ENCODE measurements around the gene NSMCE3. TPM values are rescaled to one million over a fixed set of nuclear protein-coding genes. Genes with fewer than 3 reads are reported as not detected.

Gene NSMCE3
- total RNA-seq, 1 experiment from 2014 or later = 8.0 TPM

DNA sequence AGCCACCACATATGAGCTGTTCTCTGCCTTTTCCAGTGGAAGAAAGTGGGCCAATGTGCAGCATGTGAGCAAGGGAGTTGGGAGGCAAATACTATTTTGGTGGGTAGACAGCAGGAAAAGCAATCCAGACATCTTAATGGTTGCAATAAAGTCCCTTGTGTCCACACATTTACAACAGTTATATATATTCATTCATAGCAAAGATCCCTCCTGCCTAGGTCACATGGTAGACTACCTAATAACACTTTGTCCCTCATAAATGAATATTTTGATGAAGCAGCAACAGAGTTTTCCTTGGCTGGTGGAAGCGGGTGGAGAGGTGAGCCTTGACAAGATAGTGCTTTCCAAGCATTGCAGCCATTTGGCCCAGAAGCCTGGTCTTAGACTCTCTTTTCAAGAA, 6.2 kb upstream of the NSMCE3 start:
- ChIA-PET CTCF (no interaction called here), POLR2A (ENCODE audit: unreplicated experiment) (no interaction called here)
- Histone ChIP-seq H3K79me2 (ENCODE audit: low read length) (no peaks in the 10 kb centered on the region), H4K20me1 (ENCODE audit: low read length) (no peaks in the 10 kb centered on the region), H3K4me2 (ENCODE audit: low read length) (no peak overlapping the region), H3F3A (ENCODE audit: low read length, unreplicated experiment) (no peaks in the 10 kb centered on the region), H3K27me3 (ENCODE audit: low read length) (no peaks in the 10 kb centered on the region), H3K9me3 (ENCODE audit: low read length) (no peaks in the 10 kb centered on the region), H3K4me3 (ENCODE audit: low read length) (no peak overlapping the region), H3K27ac (ENCODE audit: low read length) (no peak overlapping the region), H2AFZ (ENCODE audit: low read length) (no peak overlapping the region), H3K9me2 (replicated peaks; ENCODE audit: low read length) (no peaks in the 10 kb centered on the region), H3K4me1 (ENCODE audit: insufficient read depth, low read length) (peaks cover 14% of the 10 kb centered on the region), H3K36me3 (ENCODE audit: low read depth, low read length) (no peaks in the 10 kb centered on the region), H3K9ac (ENCODE audit: low read length) (no peak overlapping the region)
- DNase-seq = no peak
- intact Hi-C loops (cut with micrococcal nuclease) = no loop called here
- BruUV-seq (replicated peaks) = no TSS peak
- TF ChIP-seq EZH2phosphoT487 (IDR thresholded peaks at IDR 0.05; ENCODE audit: borderline replicate concordance, low read length) (no peak), EZH2 (IDR thresholded peaks at IDR 0.05; ENCODE audit: low read length, unreplicated experiment) (no peak)
- TF ChIP-seq, protein P1, sequence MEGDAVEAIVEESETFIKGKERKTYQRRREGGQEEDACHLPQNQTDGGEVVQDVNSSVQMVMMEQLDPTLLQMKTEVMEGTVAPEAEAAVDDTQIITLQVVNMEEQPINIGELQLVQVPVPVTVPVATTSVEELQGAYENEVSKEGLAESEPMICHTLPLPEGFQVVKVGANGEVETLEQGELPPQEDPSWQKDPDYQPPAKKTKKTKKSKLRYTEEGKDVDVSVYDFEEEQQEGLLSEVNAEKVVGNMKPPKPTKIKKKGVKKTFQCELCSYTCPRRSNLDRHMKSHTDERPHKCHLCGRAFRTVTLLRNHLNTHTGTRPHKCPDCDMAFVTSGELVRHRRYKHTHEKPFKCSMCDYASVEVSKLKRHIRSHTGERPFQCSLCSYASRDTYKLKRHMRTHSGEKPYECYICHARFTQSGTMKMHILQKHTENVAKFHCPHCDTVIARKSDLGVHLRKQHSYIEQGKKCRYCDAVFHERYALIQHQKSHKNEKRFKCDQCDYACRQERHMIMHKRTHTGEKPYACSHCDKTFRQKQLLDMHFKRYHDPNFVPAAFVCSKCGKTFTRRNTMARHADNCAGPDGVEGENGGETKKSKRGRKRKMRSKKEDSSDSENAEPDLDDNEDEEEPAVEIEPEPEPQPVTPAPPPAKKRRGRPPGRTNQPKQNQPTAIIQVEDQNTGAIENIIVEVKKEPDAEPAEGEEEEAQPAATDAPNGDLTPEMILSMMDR (conservative IDR thresholded peaks at IDR 0.05; ENCODE audit: low read depth, low read length) = no peak
- ATAC-seq = no peak

DNA sequence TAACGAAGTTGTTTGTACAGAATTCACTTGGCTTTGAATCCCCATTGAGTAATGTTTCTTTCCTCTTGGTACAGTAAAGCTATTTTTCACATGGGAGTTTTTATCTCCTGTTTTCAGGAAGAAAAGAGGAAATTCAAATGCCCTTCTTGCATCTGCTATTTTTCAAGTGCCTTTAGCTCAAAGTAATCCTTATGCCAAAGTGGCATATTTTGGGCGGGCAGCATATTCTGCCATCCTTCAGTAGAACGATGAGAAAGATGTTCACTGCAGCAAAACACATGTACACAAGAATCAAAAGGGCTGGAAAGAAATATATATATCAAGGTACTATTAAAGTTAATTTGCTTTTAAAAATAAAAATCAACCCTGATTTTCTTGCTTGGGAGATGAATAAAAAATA, 5.3 kb upstream of the NSMCE3 start:
- Histone ChIP-seq H3K79me2 (ENCODE audit: low read length) (no peaks in the 10 kb centered on the region), H3F3A (ENCODE audit: low read length, unreplicated experiment) (no peaks in the 10 kb centered on the region), H2AFZ (ENCODE audit: low read length) (no peak overlapping the region), H3K4me2 (ENCODE audit: low read length) (no peak overlapping the region), H3K4me1 (ENCODE audit: insufficient read depth, low read length) (peaks cover 22% of the 10 kb centered on the region), H3K27me3 (ENCODE audit: low read length) (no peaks in the 10 kb centered on the region), H3K9ac (ENCODE audit: low read length) (no peak overlapping the region), H3K9me2 (replicated peaks; ENCODE audit: low read length) (no peaks in the 10 kb centered on the region), H4K20me1 (ENCODE audit: low read length) (no peaks in the 10 kb centered on the region), H3K36me3 (ENCODE audit: low read depth, low read length) (no peaks in the 10 kb centered on the region), H3K9me3 (ENCODE audit: low read length) (no peaks in the 10 kb centered on the region), H3K4me3 (ENCODE audit: low read length) (no peak overlapping the region), H3K27ac (ENCODE audit: low read length) (no peak overlapping the region)
- ChIA-PET POLR2A (ENCODE audit: unreplicated experiment) (no interaction called here), CTCF (no interaction called here)
- no peak for TF ChIP-seq EZH2phosphoT487 (IDR thresholded peaks at IDR 0.05; ENCODE audit: borderline replicate concordance, low read length)
- TF ChIP-seq, protein P1 (conservative IDR thresholded peaks at IDR 0.05; ENCODE audit: low read depth, low read length) = no peak
- TF ChIP-seq EZH2 (IDR thresholded peaks at IDR 0.05; ENCODE audit: low read length, unreplicated experiment) = no peak
- DNase-seq = no peak
- intact Hi-C loops (cut with micrococcal nuclease) = no loop called here
- no TSS peak for BruUV-seq (replicated peaks)
- no peak for ATAC-seq

DNA sequence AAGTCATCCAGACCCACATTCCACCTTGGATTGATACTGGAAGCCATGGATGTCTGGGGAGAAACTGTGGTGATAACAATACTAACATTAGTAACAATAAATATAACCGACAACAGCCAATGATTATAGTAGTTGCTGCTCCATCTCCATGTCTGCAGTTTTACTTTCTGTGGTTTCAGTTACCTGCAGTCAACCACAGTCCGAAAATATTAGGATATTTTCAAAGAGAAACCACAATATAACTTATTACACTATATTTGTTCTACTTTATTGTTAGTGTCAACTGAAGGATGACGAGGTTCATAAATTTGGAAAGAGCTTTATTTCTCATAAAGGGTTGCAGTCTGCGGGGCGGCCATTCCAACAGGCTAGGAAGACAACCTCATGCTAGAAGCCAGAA, 2.6 kb upstream of the NSMCE3 start:
- POLR2A ChIA-PET (ENCODE audit: unreplicated experiment) = no interaction called here
- Histone ChIP-seq H2AFZ (ENCODE audit: low read length) (no peak overlapping the region), H3K79me2 (ENCODE audit: low read length) (peaks cover 20% of the 10 kb centered on the region), H3K4me1 (ENCODE audit: insufficient read depth, low read length) (peaks cover 17% of the 10 kb centered on the region), H3K9me3 (ENCODE audit: low read length) (no peaks in the 10 kb centered on the region), H4K20me1 (ENCODE audit: low read length) (no peaks in the 10 kb centered on the region), H3K9ac (ENCODE audit: low read length) (no peak overlapping the region), H3K9me2 (replicated peaks; ENCODE audit: low read length) (no peaks in the 10 kb centered on the region), H3K4me2 (ENCODE audit: low read length) (no peak overlapping the region), H3K4me3 (ENCODE audit: low read length) (no peak overlapping the region), H3K36me3 (ENCODE audit: low read depth, low read length) (no peaks in the 10 kb centered on the region), H3K27me3 (ENCODE audit: low read length) (no peaks in the 10 kb centered on the region), H3K27ac (ENCODE audit: low read length) (no peak overlapping the region), H3F3A (ENCODE audit: low read length, unreplicated experiment) (no peaks in the 10 kb centered on the region)
- intact Hi-C loops (cut with micrococcal nuclease) = no loop called here
- no TSS peak for BruUV-seq (replicated peaks)
- no peak for TF ChIP-seq EZH2phosphoT487 (IDR thresholded peaks at IDR 0.05; ENCODE audit: borderline replicate concordance, low read length)
- no peak for TF ChIP-seq EZH2 (IDR thresholded peaks at IDR 0.05; ENCODE audit: low read length, unreplicated experiment)
- TF ChIP-seq, protein P1 (conservative IDR thresholded peaks at IDR 0.05; ENCODE audit: low read depth, low read length) = no peak
- DNase-seq (no peak), ATAC-seq (no peak)
- CTCF ChIA-PET = no interaction called here
